ENCODE measurements around the gene DLG2. TPM values are rescaled to one million over a fixed set of nuclear protein-coding genes. Genes with fewer than 3 reads are reported as not detected.

DLG2 gene
- total and polyA plus RNA-seq, 9 of the 15 experiments (the other 6 are each of a cell fraction or from before 2014, with no cell fraction given) = 0.52 to 1.6 (median 0.95) TPM

DNA sequence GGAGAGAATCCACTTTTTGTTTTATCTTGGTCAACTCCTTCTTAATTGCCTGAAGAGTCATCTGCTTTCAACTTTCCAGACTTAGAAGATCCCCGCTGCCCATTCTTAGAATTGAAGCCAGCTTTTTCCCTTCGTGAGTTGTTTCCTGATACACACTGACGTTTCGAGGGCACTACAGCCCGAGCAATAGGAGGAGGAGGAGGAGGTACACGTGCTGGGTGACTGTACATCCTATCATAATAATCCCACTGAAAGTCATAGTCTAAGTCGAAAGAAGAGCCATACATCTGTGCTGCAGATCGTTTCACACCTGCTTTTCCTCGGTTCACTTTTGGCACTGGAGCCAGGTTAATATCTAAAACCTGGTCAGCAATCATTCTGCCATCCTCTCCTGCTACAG, 606.1 kb downstream of the DLG2 start:
- POLR2A ChIA-PET = no interaction called here

More for the DNA sequence above, 606.1 kb downstream of the DLG2 start:
- no peak for TF ChIP-seq ZNF57 (CRISPR knock-in tag; IDR thresholded peaks at IDR 0.05)
- no peak for TF ChIP-seq ZNF277 (CRISPR knock-in tag; IDR thresholded peaks at IDR 0.05; ENCODE audit: borderline replicate concordance)
- TF ChIP-seq NFXL1 (CRISPR knock-in tag; IDR thresholded peaks at IDR 0.05) = no peak
- TF ChIP-seq KAT7 (CRISPR knock-in tag; IDR thresholded peaks at IDR 0.05; ENCODE audit: borderline replicate concordance) = no peak
- no peak for TF ChIP-seq TCFL5 (CRISPR knock-in tag; conservative IDR thresholded peaks at IDR 0.05)
- TF ChIP-seq, protein P1, sequence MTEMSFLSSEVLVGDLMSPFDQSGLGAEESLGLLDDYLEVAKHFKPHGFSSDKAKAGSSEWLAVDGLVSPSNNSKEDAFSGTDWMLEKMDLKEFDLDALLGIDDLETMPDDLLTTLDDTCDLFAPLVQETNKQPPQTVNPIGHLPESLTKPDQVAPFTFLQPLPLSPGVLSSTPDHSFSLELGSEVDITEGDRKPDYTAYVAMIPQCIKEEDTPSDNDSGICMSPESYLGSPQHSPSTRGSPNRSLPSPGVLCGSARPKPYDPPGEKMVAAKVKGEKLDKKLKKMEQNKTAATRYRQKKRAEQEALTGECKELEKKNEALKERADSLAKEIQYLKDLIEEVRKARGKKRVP (CRISPR knock-in tag; IDR thresholded peaks at IDR 0.05) = no peak
- no peak for TF ChIP-seq MECOM (CRISPR knock-in tag; IDR thresholded peaks at IDR 0.05)
- TF ChIP-seq BDP1 (IDR thresholded peaks at IDR 0.05; ENCODE audit: insufficient read depth, insufficient read length) = no peak
- TF ChIP-seq HNRNPK (IDR thresholded peaks at IDR 0.05; ENCODE audit: low read depth, low read length, poor library complexity, severe bottlenecking) = no peak
- ATAC-seq (no peak), FAIRE-seq (no peak), DNase-seq (ENCODE audit: extremely low read depth in 1 of 4, low spot score in 3 of 4) (no peak)
- no TSS peak for BruUV-seq (replicated peaks)
- Histone ChIP-seq H3K4me3 (no peak overlapping the region), H3K9ac (ENCODE audit: insufficient read depth in 1 of 2, low read depth in 2 of 2, low read length in 2 of 2) (no peak overlapping the region), H3K36me3 (ENCODE audit: control insufficient read depth, insufficient read depth, low read length) (no peaks in the 10 kb centered on the region), H3K9me3 (replicated peaks; ENCODE audit: control insufficient read depth, insufficient read depth, low read depth, low read length) (no peaks in the 10 kb centered on the region; the same call in 1 of the 2 replicates), H3K4me1 (replicated peaks in 1 of 2; ENCODE audit: control insufficient read depth in 2 of 2, insufficient read depth in 2 of 2, low read length in 2 of 2) (no peaks in the 10 kb centered on the region), H3K4me2 (ENCODE audit: insufficient read depth, low read length) (no peak overlapping the region), H4K20me1 (replicated peaks; ENCODE audit: control insufficient read depth, insufficient read depth, low read length) (no peaks in the 10 kb centered on the region), H3K9me1 (ENCODE audit: control insufficient read depth, insufficient read depth, low read length) (no peaks in the 10 kb centered on the region), H3K79me2 (ENCODE audit: control insufficient read depth, insufficient read depth, low read length) (no peaks in the 10 kb centered on the region), H3K27me3 (ENCODE audit: control insufficient read depth in 2 of 2, insufficient read depth in 2 of 2, low read length in 2 of 2) (no peaks in the 10 kb centered on the region), H3K27ac (ENCODE audit: extremely low read depth, low read depth, low read length) (no peak overlapping the region), H2AFZ (ENCODE audit: low read depth, low read length) (no peak overlapping the region)
- in situ Hi-C loops (cut with MboI) (no loop called here), intact Hi-C loops (cut with micrococcal nuclease) (no loop called here)
- 2% methylated on average over 9 of the region's 9 CpGs for WGBS (ENCODE audit: insufficient coverage, low coverage, missing lambda C conversion rate)
- CTCF ChIA-PET (ENCODE audit: low intra/inter-chr PET ratio) = no interaction called here

All from K562 (cell line).